ENCODE measurements around the gene PRKCA.

GRCh38 chr17:66654106-66654740, 351.8 kb downstream of the PRKCA start:
- TF ChIP-seq TEAD1 (CRISPR knock-in tag; IDR thresholded peaks at IDR 0.05) (no peak), ZNF416 (CRISPR knock-in tag; IDR thresholded peaks at IDR 0.05) (no peak), CTCF (IDR thresholded peaks at IDR 0.05) (no peak)

All from WTC11 (cell line).